ENCODE data around the gene METTL23. TPM values are rescaled to one million over a fixed set of nuclear protein-coding genes. Genes with fewer than 3 reads are reported as not detected.

The METTL23 gene
- total RNA-seq, 4 donors from 2014 or later = 33.6 to 58.3 (median 51.3) TPM

DNA sequence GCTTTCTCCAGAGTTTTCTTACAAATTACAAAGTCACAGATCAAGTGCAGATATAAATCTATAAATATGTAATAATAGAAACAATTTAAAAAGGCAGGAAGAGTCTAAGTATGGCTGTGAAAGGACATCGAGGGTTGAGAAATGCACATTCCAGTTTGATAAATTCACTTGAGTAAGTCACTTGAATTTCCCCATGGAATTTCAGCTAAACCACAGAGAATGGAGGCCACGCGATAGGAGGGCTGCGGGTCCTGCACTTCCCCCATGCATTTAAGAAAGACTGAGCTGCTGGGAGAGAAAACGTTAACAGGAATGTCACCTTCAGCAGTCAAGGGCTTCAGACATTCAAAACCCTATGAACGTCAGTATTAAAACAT, 9.8 kb upstream of the METTL23 start:
- intact Hi-C loops (cut with DNase I) = loop anchor here (5.0 to 10.0 kb wide), 3 partner anchors 92 to 195 kb away; no protein-coding TSS in a partner anchor
- TF ChIP-seq POLR2A (IDR thresholded peaks at IDR 0.05) = no peak
- Histone ChIP-seq H3K9me3 (no peaks in the 10 kb centered on the region), H3K27me3 (no peaks in the 10 kb centered on the region), H3K4me1 (peaks cover 0 to 23% of the 10 kb centered on the region in 2 donors), H3K36me3 (peaks cover 55 to 64% of the 10 kb centered on the region in 2 donors), H3K4me3 (replicated peaks in 1 of 3) (no peak overlapping the region), H3K27ac (peak overlapping the region in 1 of 3 donors; percentile 43)
- 78 to 81% methylated on average over 6 of the region's 6 CpGs for WGBS, 2 donors
- DNase-seq = no peak

DNA sequence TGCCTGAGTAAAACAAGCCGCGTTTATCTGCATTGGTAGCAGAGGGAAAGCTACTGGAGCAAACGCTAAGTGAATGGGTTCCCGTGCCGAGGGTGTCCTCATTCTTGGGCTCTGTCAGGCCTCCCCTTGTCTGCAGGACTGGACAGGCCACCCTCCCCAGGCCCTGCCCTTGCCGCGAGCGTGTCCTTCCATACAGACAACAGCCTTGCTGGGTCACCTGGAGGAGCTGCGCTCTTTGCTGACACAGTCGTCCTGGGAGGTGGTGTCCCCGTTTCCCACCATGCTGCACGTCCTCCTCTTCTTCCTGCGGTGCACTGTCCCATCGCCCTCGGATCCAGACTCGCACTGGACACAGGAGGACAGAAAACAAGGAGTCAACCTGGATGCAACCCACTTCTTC, 8.1 kb upstream of the METTL23 start:
- H3K36me3 ChIP-seq = peaks cover 68 to 78% of the 10 kb centered on the region in 2 donors
- intact Hi-C loops (cut with DNase I) = loop anchor here (5.0 to 10.0 kb wide), 3 partner anchors 94 to 196 kb away; no protein-coding TSS in a partner anchor

DNA sequence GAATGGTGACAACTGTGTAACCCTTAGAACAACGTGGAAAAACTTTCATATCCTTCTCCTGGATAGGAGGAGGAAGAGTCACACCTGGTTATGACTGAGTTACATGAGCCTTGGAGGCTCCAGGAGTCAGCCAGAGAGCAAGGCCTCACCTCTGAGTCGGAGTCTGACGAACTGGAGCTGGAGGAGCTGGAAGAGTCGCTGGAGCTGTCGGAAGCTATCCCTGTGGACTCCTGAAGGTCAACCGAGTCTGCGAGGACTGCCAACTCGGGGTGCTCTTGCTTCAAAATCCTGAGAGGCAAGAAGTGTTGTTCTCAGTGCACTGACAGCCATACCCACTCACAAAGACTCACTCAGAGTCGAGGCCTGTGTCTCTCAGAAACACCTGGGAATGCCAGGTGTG, 6.4 kb upstream of the METTL23 start:
- 95 to 96% methylated on average over 9 of the region's 9 CpGs for WGBS, 2 donors
- no peak overlapping the region for H3K4me3 ChIP-seq (replicated peaks in 1 of 3)
- DNase-seq = no peak
- no peaks in the 10 kb centered on the region for H3K27me3 ChIP-seq
- TF ChIP-seq CTCF (IDR thresholded peaks at IDR 0.05) = no peak
- TF ChIP-seq POLR2A (IDR thresholded peaks at IDR 0.05) = no peak
- no peaks in the 10 kb centered on the region for H3K9me3 ChIP-seq
- peaks cover 3 to 21% of the 10 kb centered on the region in 2 donors for H3K4me1 ChIP-seq
- no peak overlapping the region for H3K27ac ChIP-seq
- peaks cover 80 to 90% of the 10 kb centered on the region in 2 donors for H3K36me3 ChIP-seq
- intact Hi-C loops (cut with DNase I) = no loop called here

More for the DNA sequence above, 8.1 kb upstream of the METTL23 start:
- Histone ChIP-seq H3K9me3 (no peaks in the 10 kb centered on the region), H3K4me3 (replicated peaks in 1 of 3) (no peak overlapping the region), H3K27ac (no peak overlapping the region), H3K4me1 (peaks cover 0 to 17% of the 10 kb centered on the region in 2 donors), H3K27me3 (no peaks in the 10 kb centered on the region)
- DNase-seq = no peak
- WGBS, 2 donors = 93 to 94% methylated on average over 16 of the region's 16 CpGs
- TF ChIP-seq POLR2A (IDR thresholded peaks at IDR 0.05) (no peak), CTCF (IDR thresholded peaks at IDR 0.05) (no peak)

- Histone ChIP-seq H3K27ac (no peak overlapping the region), H3K4me1 (peaks cover 8 to 19% of the 10 kb centered on the region in 2 donors), H3K9me3 (no peaks in the 10 kb centered on the region), H3K36me3 (peaks cover 80 to 84% of the 10 kb centered on the region in 2 donors), H3K4me3 (replicated peaks in 1 of 3) (no peak overlapping the region), H3K27me3 (no peaks in the 10 kb centered on the region)
- DNase-seq = no peak
- intact Hi-C loops (cut with DNase I) = no loop called here
- TF ChIP-seq CTCF (IDR thresholded peaks at IDR 0.05) (no peak), POLR2A (IDR thresholded peaks at IDR 0.05) (no peak)
- WGBS, 2 donors = 90 to 95% methylated on average over 9 of the region's 9 CpGs
Measured at GRCh38 chr17:76720941-76721340, 5.7 kb upstream of the METTL23 start.

GRCh38 chr17:76721463-76721862, 5.2 kb upstream of the METTL23 start:
- 86 to 88% methylated on average over 10 of the region's 10 CpGs for WGBS, 2 donors
- no peaks in the 10 kb centered on the region for H3K27me3 ChIP-seq
- intact Hi-C loops (cut with DNase I) = no loop called here
- peaks cover 8 to 19% of the 10 kb centered on the region in 2 donors for H3K4me1 ChIP-seq
- no peaks in the 10 kb centered on the region for H3K9me3 ChIP-seq
- TF ChIP-seq POLR2A (IDR thresholded peaks at IDR 0.05) = no peak
- TF ChIP-seq CTCF (IDR thresholded peaks at IDR 0.05) = no peak
- peaks cover 78% of the 10 kb centered on the region in 2 donors for H3K36me3 ChIP-seq
- DNase-seq = no peak
- H3K27ac ChIP-seq = no peak overlapping the region
- no peak overlapping the region for H3K4me3 ChIP-seq (replicated peaks in 1 of 3)

All from thyroid gland (tissue), 4 donors.